ENCODE data around the gene HOXA13. TPM values are rescaled to one million over a fixed set of nuclear protein-coding genes. Genes with fewer than 3 reads are reported as not detected.

Gene HOXA13
- 1 to 10 TPM in 1 of 8 experiments, under 1 TPM in 4, not detected in 3; 0.09 to 2.4 (median 0.18) TPM for total RNA-seq

GRCh38 chr7:27199849-27200760 is at the start of gene HOXA13:
Gene HOXA13, minus strand, starts transcription at chr7:27200091. Its CDS starts 14 bp downstream, at chr7:27200077.
- Histone ChIP-seq H3K27ac (no peak within 1 kb of the TSS), H3K4me3 (peak within 1 kb of the TSS in 4 of 5 donors; percentile 10 to 23 (median 16)), H3K4me1 (replicated peaks in 1 of 2) (no peaks in the 10 kb centered on the region)
- 0% methylated on average over 1 to 3 of the region's 99 CpGs; no CpG with 5 or more reads in 7 of the 10 experiments for WGBS, 10 experiments
- ATAC-seq (replicated peaks in 6 of 8) = peak; percentile 66 to 85 (median 74)
- in situ Hi-C loops (cut with MboI; ENCODE audit: low pct_unique_long_range_greater_than_20kb in 2 of 9, low sequenced_read_pairs in 9 of 9, unreplicated experiment in 9 of 9) = loop anchor here in 7 of 9 experiments (10.0 to 25.0 kb wide), 9 partner anchors 375 to 1338 kb away; no protein-coding TSS in a partner anchor

- ATAC-seq (replicated peaks in 6 of 8) = no peak
- H3K27ac ChIP-seq = no peak overlapping the region
- H3K4me3 ChIP-seq = no peak overlapping the region
- 11 to 100% (median 16%) methylated on average over 2 to 16 of the region's 23 CpGs; no CpG with 5 or more reads in 3 of the 10 experiments for WGBS, 10 experiments
- peaks cover 4 to 5% of the 10 kb centered on the region in 2 donors for H3K4me1 ChIP-seq (replicated peaks in 1 of 2)
- in situ Hi-C loops (cut with MboI; ENCODE audit: low pct_unique_long_range_greater_than_20kb in 2 of 9, low sequenced_read_pairs in 9 of 9, unreplicated experiment in 9 of 9) = loop anchor here in 3 of 9 experiments (25.0 kb wide), 1 partner anchor 338 kb away; no protein-coding TSS in a partner anchor
These were observed 49.2 kb upstream of the HOXA13 start for GRCh38 chr7:27248911-27249723.

DNA sequence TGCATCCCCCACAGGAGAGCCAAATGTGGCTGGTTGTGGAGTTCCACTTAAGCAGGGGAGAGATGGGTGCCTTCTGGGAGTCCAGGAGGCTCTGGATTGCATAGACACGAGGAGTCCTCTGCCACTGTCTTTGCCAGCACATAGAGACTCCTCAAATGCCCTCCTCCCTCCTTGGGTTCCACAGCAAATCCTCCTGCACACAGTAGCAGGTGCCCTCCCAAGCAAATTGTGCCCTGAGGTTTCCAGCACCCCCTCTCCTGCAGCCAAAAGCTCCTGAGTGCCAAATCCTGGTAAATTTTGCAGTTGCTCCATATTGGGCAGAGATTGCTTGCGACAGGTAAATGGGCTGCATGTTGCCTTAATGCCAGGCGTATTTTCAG is 48.5 kb upstream of the HOXA13 start:
- Histone ChIP-seq H3K27ac (no peak overlapping the region), H3K4me3 (no peak overlapping the region), H3K4me1 (replicated peaks in 1 of 2) (peaks cover 4 to 5% of the 10 kb centered on the region in 2 donors)
- 40 to 80% (median 66%) methylated on average over 1 to 3 of the region's 3 CpGs; no CpG with 5 or more reads in 4 of the 10 experiments for WGBS, 10 experiments
- in situ Hi-C loops (cut with MboI; ENCODE audit: low pct_unique_long_range_greater_than_20kb in 2 of 9, low sequenced_read_pairs in 9 of 9, unreplicated experiment in 9 of 9) = loop anchor here in 3 of 9 experiments (25.0 kb wide), 1 partner anchor 339 kb away; no protein-coding TSS in a partner anchor
- no peak for ATAC-seq (replicated peaks in 6 of 8)

GRCh38 chr7:27247452-27248426 is 47.8 kb upstream of the HOXA13 start:
- H3K4me3 ChIP-seq = no peak overlapping the region
- no peak overlapping the region for H3K27ac ChIP-seq
- WGBS, 10 experiments = 17 to 44% (median 29%) methylated on average over 1 to 3 of the region's 4 CpGs; no CpG with 5 or more reads in 2 of the 10 experiments
- in situ Hi-C loops (cut with MboI; ENCODE audit: low pct_unique_long_range_greater_than_20kb in 2 of 9, low sequenced_read_pairs in 9 of 9, unreplicated experiment in 9 of 9) = loop anchor here in 3 of 9 experiments (25.0 kb wide), 1 partner anchor 340 kb away; no protein-coding TSS in a partner anchor
- H3K4me1 ChIP-seq (replicated peaks in 1 of 2) = peaks cover 5% of the 10 kb centered on the region in 2 donors
- ATAC-seq (replicated peaks in 6 of 8) = no peak

DNA sequence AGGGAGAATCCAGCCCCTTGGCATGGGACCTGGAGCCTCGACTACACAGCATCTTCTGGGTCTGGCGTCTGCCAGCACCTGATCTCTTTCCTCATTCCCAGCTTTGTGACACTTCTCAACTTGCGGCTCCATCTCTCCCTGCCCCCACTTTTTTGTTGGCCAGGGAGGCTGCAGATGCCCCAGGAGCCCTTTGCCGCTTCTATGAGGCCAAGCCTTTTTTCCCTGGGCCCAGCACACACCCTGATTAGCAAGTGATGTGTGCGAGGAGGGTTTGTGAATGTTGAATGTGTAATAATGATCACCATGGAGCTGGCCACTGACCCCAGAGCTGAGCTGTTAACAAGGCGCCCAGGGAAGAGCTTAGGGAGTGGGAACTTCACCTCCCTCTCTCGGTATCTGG is 47.1 kb upstream of the HOXA13 start:
- 3 to 83% (median 15%) methylated on average over 2 to 5 of the region's 7 CpGs; no CpG with 5 or more reads in 4 of the 10 experiments for WGBS, 10 experiments
- no peak overlapping the region for H3K4me3 ChIP-seq
- H3K27ac ChIP-seq = no peak overlapping the region
- H3K4me1 ChIP-seq (replicated peaks in 1 of 2) = peaks cover 5 to 9% of the 10 kb centered on the region in 2 donors
- ATAC-seq (replicated peaks in 6 of 8) = peak in 1 of 8 experiments; percentile 29
- in situ Hi-C loops (cut with MboI; ENCODE audit: low pct_unique_long_range_greater_than_20kb in 2 of 9, low sequenced_read_pairs in 9 of 9, unreplicated experiment in 9 of 9) = loop anchor here in 3 of 9 experiments (25.0 kb wide), 1 partner anchor 340 kb away; no protein-coding TSS in a partner anchor

DNA sequence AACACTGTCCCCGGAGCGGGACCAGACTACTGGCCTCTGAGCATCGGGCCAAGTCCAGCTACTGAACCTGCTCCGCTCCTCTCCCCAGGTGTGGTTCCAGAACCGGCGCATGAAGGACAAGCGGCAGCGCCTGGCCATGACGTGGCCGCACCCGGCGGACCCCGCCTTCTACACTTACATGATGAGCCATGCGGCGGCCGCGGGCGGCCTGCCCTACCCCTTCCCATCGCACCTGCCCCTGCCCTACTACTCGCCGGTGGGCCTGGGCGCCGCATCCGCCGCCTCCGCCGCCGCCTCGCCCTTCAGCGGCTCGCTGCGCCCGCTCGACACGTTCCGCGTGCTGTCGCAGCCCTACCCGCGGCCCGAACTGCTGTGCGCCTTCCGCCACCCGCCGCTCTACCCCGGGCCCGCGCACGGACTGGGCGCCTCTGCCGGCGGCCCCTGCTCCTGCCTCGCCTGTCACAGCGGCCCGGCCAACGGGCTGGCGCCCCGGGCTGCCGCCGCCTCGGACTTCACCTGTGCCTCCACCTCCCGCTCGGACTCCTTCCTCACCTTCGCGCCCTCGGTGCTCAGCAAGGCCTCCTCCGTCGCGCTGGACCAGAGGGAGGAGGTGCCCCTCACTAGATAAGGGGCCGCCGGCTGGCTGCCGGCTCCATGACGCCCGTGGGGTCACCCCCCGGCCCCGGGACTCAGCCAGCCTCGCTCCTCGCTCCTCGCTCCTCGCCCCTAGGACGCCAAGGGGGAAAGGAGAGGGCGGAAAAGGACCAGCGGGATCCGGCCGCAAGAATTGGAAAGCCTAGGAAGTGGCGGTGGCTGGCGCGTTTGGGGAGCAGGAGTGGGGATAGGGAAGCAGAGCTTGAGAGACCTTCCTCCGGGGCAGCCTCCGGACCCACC is 46.2 kb upstream of the HOXA13 start:
- Histone ChIP-seq H3K4me1 (replicated peaks in 1 of 2) (peaks cover 5 to 9% of the 10 kb centered on the region in 2 donors), H3K4me3 (peak overlapping the region in 3 of 5 donors; percentile 4 to 33 (median 22)), H3K27ac (no peak overlapping the region)
- 2 to 10% (median 4%) methylated on average over 2 to 22 of the region's 90 CpGs; no CpG with 5 or more reads in 7 of the 10 experiments for WGBS, 10 experiments
- in situ Hi-C loops (cut with MboI; ENCODE audit: low pct_unique_long_range_greater_than_20kb in 2 of 9, low sequenced_read_pairs in 9 of 9, unreplicated experiment in 9 of 9) = loop anchor here in 3 of 9 experiments (25.0 kb wide), 1 partner anchor 341 kb away; no protein-coding TSS in a partner anchor
- ATAC-seq (replicated peaks in 6 of 8) = peak; percentile 59 to 80 (median 77)

DNA sequence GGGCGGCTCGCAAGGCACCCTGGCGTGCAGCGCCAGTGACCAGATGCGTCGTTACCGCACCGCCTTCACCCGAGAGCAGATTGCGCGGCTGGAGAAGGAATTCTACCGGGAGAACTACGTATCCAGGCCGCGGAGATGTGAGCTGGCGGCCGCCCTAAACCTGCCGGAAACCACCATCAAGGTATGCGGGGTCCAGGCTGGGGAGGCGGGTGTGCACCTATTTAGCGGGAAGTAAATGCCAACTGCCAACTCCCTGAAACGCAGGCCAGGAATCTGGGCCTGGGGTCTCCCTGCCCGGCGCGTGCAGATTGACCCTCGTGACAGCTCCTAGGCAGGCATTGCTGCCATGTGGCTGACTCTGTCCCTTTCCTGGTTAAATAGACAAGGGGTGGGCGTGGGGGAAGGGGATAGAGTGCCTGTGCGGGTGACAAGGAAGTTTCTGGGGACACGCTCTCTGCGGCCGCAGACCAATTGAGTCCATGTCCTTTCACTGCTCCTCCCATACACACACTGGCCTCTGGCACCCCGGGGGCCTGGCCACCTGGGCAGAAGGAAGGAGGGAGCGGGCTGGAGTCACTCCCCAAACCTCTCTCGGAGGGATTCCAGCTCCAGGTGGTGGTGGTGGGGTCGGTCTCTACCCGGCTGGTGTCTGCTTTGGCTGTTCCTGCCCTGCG is 45.4 kb upstream of the HOXA13 start:
- in situ Hi-C loops (cut with MboI; ENCODE audit: low pct_unique_long_range_greater_than_20kb in 2 of 9, low sequenced_read_pairs in 9 of 9, unreplicated experiment in 9 of 9) = loop anchor here in 3 of 9 experiments (25.0 kb wide), 1 partner anchor 342 kb away; no protein-coding TSS in a partner anchor
- H3K4me1 ChIP-seq (replicated peaks in 1 of 2) = peaks cover 5 to 9% of the 10 kb centered on the region in 2 donors
- no peak overlapping the region for H3K27ac ChIP-seq
- peak in 5 of 8 experiments; percentile 8 to 15 (median 12) for ATAC-seq (replicated peaks in 6 of 8)
- H3K4me3 ChIP-seq = peak overlapping the region in 3 of 5 donors; percentile 9 to 33 (median 22)
- 0 to 20% (median 6%) methylated on average over 1 to 5 of the region's 37 CpGs; no CpG with 5 or more reads in 6 of the 10 experiments for WGBS, 10 experiments

GRCh38 chr7:27244488-27245123 is 44.7 kb upstream of the HOXA13 start:
- ATAC-seq (replicated peaks in 6 of 8) = no peak
- Histone ChIP-seq H3K4me3 (peak overlapping the region in 1 of 5 donors; percentile 9), H3K4me1 (replicated peaks in 1 of 2) (peaks cover 6 to 13% of the 10 kb centered on the region in 2 donors), H3K27ac (no peak overlapping the region)
- in situ Hi-C loops (cut with MboI; ENCODE audit: low pct_unique_long_range_greater_than_20kb in 2 of 9, low sequenced_read_pairs in 9 of 9, unreplicated experiment in 9 of 9) = loop anchor here in 3 of 9 experiments (25.0 kb wide), 1 partner anchor 343 kb away; no protein-coding TSS in a partner anchor
- 7 to 100% (median 20%) methylated on average over 1 to 6 of the region's 18 CpGs; no CpG with 5 or more reads in 5 of the 10 experiments for WGBS, 10 experiments

DNA sequence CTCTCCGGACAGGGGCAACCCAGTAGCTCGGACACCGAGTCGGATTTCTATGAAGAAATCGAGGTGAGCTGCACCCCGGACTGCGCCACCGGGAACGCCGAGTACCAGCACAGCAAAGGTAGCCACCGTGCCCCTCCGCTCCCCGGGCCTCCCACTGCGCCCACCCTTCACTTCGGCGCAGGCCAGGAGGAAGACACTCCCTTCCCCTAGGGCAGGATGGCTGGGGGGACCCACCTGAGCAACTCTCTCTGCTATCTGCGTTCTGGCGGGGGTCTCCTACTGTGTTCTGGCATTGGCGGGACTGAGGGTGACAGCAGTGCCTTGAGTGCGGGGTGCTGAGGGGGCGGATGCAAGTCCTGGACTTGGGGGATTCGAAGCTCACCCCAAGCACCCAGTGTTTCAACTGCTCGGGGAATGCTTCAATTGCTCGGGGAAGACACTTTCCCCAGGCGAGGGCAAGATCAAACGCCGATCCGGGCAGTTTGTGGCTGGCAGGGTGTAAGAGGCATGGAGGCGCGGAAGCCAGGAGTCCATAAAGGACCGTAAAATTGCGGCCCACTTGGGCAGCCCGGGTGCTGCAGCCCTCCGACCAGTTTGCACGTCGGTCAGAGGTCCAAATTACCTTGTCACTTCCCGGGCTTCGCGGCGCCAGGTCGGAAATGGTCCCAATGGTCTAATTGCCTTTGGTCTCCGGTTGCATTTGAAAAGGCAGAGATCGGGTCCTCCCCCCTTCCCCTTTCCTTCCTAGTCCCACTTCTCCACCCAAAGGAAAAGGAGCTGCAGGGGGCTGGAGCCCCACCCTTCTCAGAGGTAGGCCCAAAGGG is 43.7 kb upstream of the HOXA13 start:
- Histone ChIP-seq H3K4me1 (replicated peaks in 1 of 2) (peaks cover 11 to 16% of the 10 kb centered on the region in 2 donors), H3K27ac (no peak overlapping the region), H3K4me3 (peak overlapping the region in 1 of 5 donors; percentile 17)
- in situ Hi-C loops (cut with MboI; ENCODE audit: low pct_unique_long_range_greater_than_20kb in 2 of 9, low sequenced_read_pairs in 9 of 9, unreplicated experiment in 9 of 9) = loop anchor here in 3 of 9 experiments (25.0 kb wide), 1 partner anchor 344 kb away; no protein-coding TSS in a partner anchor
- WGBS, 10 experiments = 0 to 10% (median 0%) methylated on average over 1 to 15 of the region's 43 CpGs; no CpG with 5 or more reads in 5 of the 10 experiments
- ATAC-seq (replicated peaks in 6 of 8) = no peak

All from motor neuron (in vitro differentiated cells).